Heart left ventricle (tissue), 16 donors: ENCODE measurements around the gene SLC30A7. TPM values are rescaled to one million over a fixed set of nuclear protein-coding genes. Genes with fewer than 3 reads are reported as not detected.
"Not testable (repeated sequence)": the region's sequence is repeated elsewhere in the genome, so short reads cannot be mapped to it uniquely, and the experiment has no call there.

ENCODE experiments used
- ATAC-seq, 4 donors: fragments of 200-7000 bp; cut with Tn5 transposase; one replicate each; pipeline ENCODE4 v1.9.1; 2020 to 2022; ENCODE audit warnings: moderate library complexity in 4 of 4, mild to moderate bottlenecking in 3 of 4, moderate number of reproducible peaks in 1 of 4
- DNase-seq, 5 donors: peaks; one replicate each; pipeline ENCODE4 v3.0.0-alpha.2; 2020
- H3K27ac ChIP-seq, 12 donors: fragments of 200-600 bp; sonication (generic) in 4 of 12; one replicate each; pipeline versions ENCODE4 v1.5.0 to v1.8.0; 2016 to 2022; ENCODE audit warnings: mild to moderate bottlenecking in 2 of 12
- H3K27me3 ChIP-seq, 9 donors: fragments of 200-600 bp; sonication (generic) in 2 of 9; one replicate each; pipeline versions ENCODE4 v1.5.1 to v1.8.0; 2016 to 2022; ENCODE audit warnings: mild to moderate bottlenecking in 3 of 9
- H3K36me3 ChIP-seq, 9 donors: fragments of 200-600 bp; sonication (generic) in 2 of 9; one replicate each; pipeline versions ENCODE4 v1.5.0 to v1.8.0; 2018 to 2022; ENCODE audit warnings: mild to moderate bottlenecking in 2 of 9
- H3K4me1 ChIP-seq, 12 donors: fragments of 200-600 bp; sonication (generic) in 4 of 12; one replicate each; pipeline versions ENCODE4 v1.5.0 to v1.8.0; 2016 to 2022; ENCODE audit warnings: mild to moderate bottlenecking in 3 of 12
- H3K4me3 ChIP-seq, 12 donors: fragments of 200-600 bp; sonication (generic) in 4 of 12; one replicate each; pipeline versions ENCODE4 v1.5.0 to v1.8.0; 2017 to 2022; ENCODE audit warnings: mild to moderate bottlenecking in 9 of 12, moderate library complexity in 4 of 12
- H3K9me3 ChIP-seq, 12 donors: fragments of 200-600 bp; sonication (generic) in 4 of 12; one replicate each; pipeline versions ENCODE4 v1.5.0 to v1.8.0; 2016 to 2022; ENCODE audit warnings: mild to moderate bottlenecking in 1 of 12
- CTCF ChIP-seq, 12 donors: fragments of 200-600 bp; sonication (generic) in 4 of 12; IDR thresholded peaks; one replicate each; pipeline versions ENCODE4 v1.5.0 to v1.8.0; 2018 to 2022; ENCODE audit warnings: antibody characterized with exemption in 12 of 12, mild to moderate bottlenecking in 5 of 12
- POLR2A ChIP-seq, 2 donors: fragments of 450-650 bp; IDR thresholded peaks; one replicate each; pipeline ENCODE4 v1.6.1; 2017; ENCODE audit warnings: antibody characterized with exemption in 2 of 2, mild to moderate bottlenecking in 2 of 2, moderate library complexity in 2 of 2
- WGBS, 4 donors: extraction: QIAGEN DNeasy Blood & Tissue Kit in 2 of 4; methylation state at CpG; one replicate each; pipeline versions ENCODE4 v1.1.5 to v1.1.7; 2013 to 2018; 5-methylcytosine and 5-hydroxymethylcytosine counted together
- intact Hi-C, 10 donors: fragments of 100-400 bp; cut with DNase I; formaldehyde crosslinking; loops; one replicate each; pipeline versions ENCODE4 v1.11.1 to v1.14.2; 2022
- polyA plus RNA-seq, 2 donors: library from polyadenylated mRNA; stranded (reverse); fragments of 200-250 nt; gene quantifications; one replicate each; pipeline ENCODE4 v1.2.3, GENCODE V29; 2013
- total RNA-seq, 9 donors: library from RNA; depleted of rRNA in 2 of 9; stranded (reverse); fragments of >200 nt in 2 of 9; fragmentation: NEBNext Ultra II Directional in 3 of 9; extraction: Animal tissue kit (Norgen Biotek cat#: 25700) in 3 of 9; gene quantifications; one replicate each; pipeline versions ENCODE4 v1.1.0 to v1.2.4, GENCODE V29; 2016 to 2023
- donor health status: ischemic (EF 13 %, LVEDD 7.1; RV severe dilation, severe dysfunction).
- donor health status: healthy with polysubstance abuse.
- donor health status: DM: no; HTN: yes; CAD: no.
- donor health status: DM: no; HTN: no; CAD: no.
- donor health status: ischemic (EF 25% LVEDD 6.9; RV normal size, moderate dysfunction).
- donor health status: ischemic (EF 25% LVEDD 5.7; RV mildly dilated, moderate dysfunction).
- donor health status: healthy.
- donor health status: DM: yes; HTN: yes; CAD: no.
- donor health status: ischemic (EF 35%, LVEDD 5.7; RV mildly dilated, moderate dysfunction).
- donor health status: nonischemic (EF 11% LVEDD 7.7; RV severe dilation, severe dysfunction).
- donor health status: DM: yes; HTN: yes; CAD: no.
- donor health status: PGD.
- donor health status: ischemic (EF 29% LVEDD 5.4; RV normal size, mild dysfunction).
- donor health status: nonischemic (EF 23%, LVEDD 6.1; RV moderate dilation, normal function).

SLC30A7 gene
- total and polyA plus RNA-seq, 11 donors = 1.6 to 19.4 (median 4.8) TPM

- no peak for TF ChIP-seq POLR2A (IDR thresholded peaks at IDR 0.05)
- TF ChIP-seq CTCF (IDR thresholded peaks at IDR 0.05) = no peak
- Histone ChIP-seq H3K27ac (no peak overlapping the region), H3K27me3 (no peaks in the 10 kb centered on the region), H3K36me3 (peaks cover 0 to 25% (median 9%) of the 10 kb centered on the region in 9 donors), H3K9me3 (peaks cover 0 to 11% (median 0%) of the 10 kb centered on the region in 12 donors), H3K4me1 (peaks cover 0 to 33% (median 2%) of the 10 kb centered on the region in 12 donors), H3K4me3 (no peak overlapping the region)
- no peak for ATAC-seq
- 50 to 58% (median 51%) methylated on average over 4 of the region's 4 CpGs for WGBS, 4 donors
- intact Hi-C loops = no loop called here
- DNase-seq = no peak
These were observed 54.9 kb downstream of the SLC30A7 start for GRCh38 chr1:100950781-100951180.

DNA sequence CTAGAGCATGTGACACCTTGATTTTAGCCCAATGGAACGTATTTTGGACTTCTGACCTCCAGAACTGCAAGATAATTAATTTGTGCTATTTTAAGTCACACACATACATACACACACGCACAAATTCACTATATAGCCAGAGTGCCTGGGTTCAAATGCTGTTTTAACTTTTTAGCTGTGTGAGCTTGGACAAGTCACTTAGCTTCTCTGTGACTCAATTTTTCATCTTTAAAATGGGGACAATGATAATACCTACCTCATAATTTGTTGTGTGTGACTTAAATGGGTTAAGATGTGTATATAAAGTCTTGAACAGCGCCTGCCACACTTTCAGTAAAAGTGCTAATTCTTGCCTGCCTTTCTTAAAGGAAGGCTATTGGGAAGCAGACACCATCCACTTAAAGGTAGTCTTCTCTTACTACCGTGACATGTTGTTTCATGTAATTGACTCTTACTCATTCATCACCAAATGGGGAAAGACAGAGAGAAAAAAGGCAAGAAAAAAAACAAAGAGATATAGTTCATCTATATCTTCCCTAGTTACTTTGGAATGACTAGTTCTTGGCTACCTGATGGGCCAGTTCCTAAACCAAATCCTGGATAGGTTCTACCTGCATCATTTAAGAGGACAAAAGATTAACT is 56.3 kb downstream of the SLC30A7 start:
- no peak overlapping the region for H3K4me3 ChIP-seq
- intact Hi-C loops = no loop called here
- H3K36me3 ChIP-seq = peaks cover 0 to 25% (median 9%) of the 10 kb centered on the region in 9 donors
- peaks cover 0 to 9% (median 0%) of the 10 kb centered on the region in 12 donors for H3K9me3 ChIP-seq
- H3K27me3 ChIP-seq = no peaks in the 10 kb centered on the region
- peaks cover 0 to 35% (median 2%) of the 10 kb centered on the region in 12 donors for H3K4me1 ChIP-seq
- TF ChIP-seq POLR2A (IDR thresholded peaks at IDR 0.05) (no peak), CTCF (IDR thresholded peaks at IDR 0.05) (no peak)
- H3K27ac ChIP-seq = no peak overlapping the region
- DNase-seq (no peak), ATAC-seq (no peak)
- 95 to 98% (median 97%) methylated on average over 4 of the region's 4 CpGs for WGBS, 4 donors

GRCh38 chr1:100952970-100953369 is 57.1 kb downstream of the SLC30A7 start:
- H3K9me3 ChIP-seq, H3K27me3 ChIP-seq, H3K4me3 ChIP-seq, ATAC-seq, DNase-seq, H3K27ac ChIP-seq, intact Hi-C loops: not testable (repeated sequence)
- H3K36me3 ChIP-seq = peaks cover 0 to 25% (median 9%) of the 10 kb centered on the region in 9 donors
- peaks cover 0 to 35% (median 2%) of the 10 kb centered on the region in 12 donors for H3K4me1 ChIP-seq
- 84 to 93% (median 88%) methylated on average over 1 of the region's 1 CpG for WGBS, 4 donors

- DNase-seq (no peak), ATAC-seq (no peak)
- Histone ChIP-seq H3K4me1 (peaks cover 0 to 29% (median 2%) of the 10 kb centered on the region in 12 donors), H3K27me3 (no peaks in the 10 kb centered on the region), H3K9me3 (no peaks in the 10 kb centered on the region), H3K36me3 (peaks cover 0 to 17% (median 9%) of the 10 kb centered on the region in 9 donors), H3K27ac (no peak overlapping the region), H3K4me3 (no peak overlapping the region)
- intact Hi-C loops = no loop called here
- 67 to 85% (median 80%) methylated on average over 2 of the region's 2 CpGs for WGBS, 4 donors
- TF ChIP-seq CTCF (IDR thresholded peaks at IDR 0.05) (no peak), POLR2A (IDR thresholded peaks at IDR 0.05) (no peak)
These were observed 58.3 kb downstream of the SLC30A7 start for GRCh38 chr1:100953960-100954730.
